Large intestine (tissue), 3 donors: ENCODE results near the gene ARMC3. TPM values are rescaled to one million over a fixed set of nuclear protein-coding genes. Genes with fewer than 3 reads are reported as not detected.

ENCODE experiments used
- DNase-seq, 2 donors: peaks; one replicate each; pipeline versions ENCODE4 v3.0.0 to v3.0.0-alpha.2; 2013
- H3K27ac ChIP-seq: one replicate; pipeline ENCODE4 v1.5.1; 2013; ENCODE audit warnings: low read length
- H3K27me3 ChIP-seq: 2 replicates; pipeline ENCODE4 v1.6.1; 2013; ENCODE audit warnings: low read length; ENCODE audit not compliant: control insufficient read depth, insufficient read depth
- H3K36me3 ChIP-seq: 2 replicates; pipeline ENCODE4 v1.6.1; 2013; ENCODE audit warnings: low read length; ENCODE audit not compliant: control insufficient read depth, insufficient read depth
- H3K4me1 ChIP-seq: one replicate; pipeline ENCODE4 v1.6.1; 2013; ENCODE audit warnings: low read length; ENCODE audit not compliant: control insufficient read depth, insufficient read depth
- H3K4me3 ChIP-seq: one replicate; pipeline ENCODE4 v1.5.1; 2013; ENCODE audit warnings: low read length
- H3K9me3 ChIP-seq: one replicate; pipeline ENCODE4 v1.6.1; 2013; ENCODE audit warnings: mild to moderate bottlenecking, low read depth, low read length, moderate library complexity; ENCODE audit not compliant: control insufficient read depth
- WGBS: methylation state at CpG from one replicate; pipeline ENCODE4 v1.1.5; 2013; ENCODE audit warnings: low lambda C conversion rate; ENCODE audit not compliant: insufficient coverage; 5-methylcytosine and 5-hydroxymethylcytosine counted together
- polyA plus RNA-seq: library from polyadenylated mRNA; unstranded; fragments of 120-200 nt; gene quantifications from one replicate; pipeline ENCODE4 v1.2.1, GENCODE V29; 2013

ARMC3 gene
- polyA plus RNA-seq, 1 donor: 0.52 TPM

GRCh38 chr10:23013581-23014335 lies 85.9 kb downstream of the ARMC3 start:
- Histone ChIP-seq H3K36me3 (no peaks in the 10 kb centered on the region), H3K27me3 (no peaks in the 10 kb centered on the region), H3K4me3 (no peak overlapping the region), H3K4me1 (no peaks in the 10 kb centered on the region), H3K9me3 (no peaks in the 10 kb centered on the region), H3K27ac (no peak overlapping the region)
- DNase-seq: no peak
- 51% methylated on average over 2 of the region's 3 CpGs for WGBS

- Histone ChIP-seq H3K4me1 (no peaks in the 10 kb centered on the region), H3K9me3 (no peaks in the 10 kb centered on the region), H3K36me3 (no peaks in the 10 kb centered on the region), H3K27me3 (no peaks in the 10 kb centered on the region), H3K4me3 (no peak overlapping the region), H3K27ac (no peak overlapping the region)
- 86% methylated on average over 5 of the region's 7 CpGs for WGBS
- no peak for DNase-seq
Measured at GRCh38 chr10:23015021-23015707, 87.3 kb downstream of the ARMC3 start.

GRCh38 chr10:23016636-23017035 lies 88.8 kb downstream of the ARMC3 start:
- H3K4me1 ChIP-seq: no peaks in the 10 kb centered on the region
- 67% methylated on average over 1 of the region's 3 CpGs for WGBS
- H3K27ac ChIP-seq: no peak overlapping the region
- H3K27me3 ChIP-seq: no peaks in the 10 kb centered on the region
- H3K9me3 ChIP-seq: no peaks in the 10 kb centered on the region
- DNase-seq: no peak
- H3K4me3 ChIP-seq: no peak overlapping the region
- H3K36me3 ChIP-seq: no peaks in the 10 kb centered on the region

GRCh38 chr10:23019633-23020032 lies 91.8 kb downstream of the ARMC3 start:
- H3K4me3 ChIP-seq: no peak overlapping the region
- H3K27ac ChIP-seq: no peak overlapping the region
- H3K27me3 ChIP-seq: no peaks in the 10 kb centered on the region
- H3K9me3 ChIP-seq: no peaks in the 10 kb centered on the region
- DNase-seq: no peak
- no peaks in the 10 kb centered on the region for H3K36me3 ChIP-seq
- H3K4me1 ChIP-seq: no peaks in the 10 kb centered on the region
- WGBS: no CpG with 5 or more reads among the region's 6 CpGs

- H3K27ac ChIP-seq: no peak overlapping the region
- H3K9me3 ChIP-seq: no peaks in the 10 kb centered on the region
- no peak overlapping the region for H3K4me3 ChIP-seq
- H3K36me3 ChIP-seq: no peaks in the 10 kb centered on the region
- no peaks in the 10 kb centered on the region for H3K4me1 ChIP-seq
- 88% methylated on average over 1 of the region's 2 CpGs for WGBS
- DNase-seq: no peak
- no peaks in the 10 kb centered on the region for H3K27me3 ChIP-seq
Measured at GRCh38 chr10:23021430-23021829, 93.6 kb downstream of the ARMC3 start.

- H3K4me3 ChIP-seq: no peak overlapping the region
- no peaks in the 10 kb centered on the region for H3K27me3 ChIP-seq
- H3K27ac ChIP-seq: no peak overlapping the region
- WGBS: 80% methylated on average over 1 of the region's 2 CpGs
- H3K9me3 ChIP-seq: no peaks in the 10 kb centered on the region
- DNase-seq: no peak
- no peaks in the 10 kb centered on the region for H3K36me3 ChIP-seq
- no peaks in the 10 kb centered on the region for H3K4me1 ChIP-seq
Measured at GRCh38 chr10:23024002-23024401, 96.1 kb downstream of the ARMC3 start.

- no peaks in the 10 kb centered on the region for H3K4me1 ChIP-seq
- WGBS: 40% methylated on average over 1 of the region's 3 CpGs
- DNase-seq: no peak
- no peaks in the 10 kb centered on the region for H3K27me3 ChIP-seq
- H3K27ac ChIP-seq: no peak overlapping the region
- H3K9me3 ChIP-seq: no peaks in the 10 kb centered on the region
- H3K36me3 ChIP-seq: no peaks in the 10 kb centered on the region
- no peak overlapping the region for H3K4me3 ChIP-seq
Measured at GRCh38 chr10:23031318-23031717, 103.5 kb downstream of the ARMC3 start.

- H3K27ac ChIP-seq: no peak overlapping the region
- DNase-seq: no peak
- no peaks in the 10 kb centered on the region for H3K36me3 ChIP-seq
- no peaks in the 10 kb centered on the region for H3K4me1 ChIP-seq
- H3K9me3 ChIP-seq: no peaks in the 10 kb centered on the region
- H3K4me3 ChIP-seq: no peak overlapping the region
- H3K27me3 ChIP-seq: peaks cover 2% of the 10 kb centered on the region
Measured at GRCh38 chr10:23034790-23035189, 106.9 kb downstream of the ARMC3 start.

GRCh38 chr10:23035569-23035968 lies 107.7 kb downstream of the ARMC3 start:
- no peak for DNase-seq
- Histone ChIP-seq H3K9me3 (no peaks in the 10 kb centered on the region), H3K4me1 (no peaks in the 10 kb centered on the region), H3K27me3 (peaks cover 2% of the 10 kb centered on the region), H3K36me3 (no peaks in the 10 kb centered on the region), H3K27ac (no peak overlapping the region), H3K4me3 (no peak overlapping the region)

- H3K27ac ChIP-seq: no peak overlapping the region
- 100% methylated on average over 2 of the region's 10 CpGs for WGBS
- H3K9me3 ChIP-seq: no peaks in the 10 kb centered on the region
- DNase-seq: no peak
- H3K27me3 ChIP-seq: peaks cover 2% of the 10 kb centered on the region
- H3K4me1 ChIP-seq: no peaks in the 10 kb centered on the region
- H3K36me3 ChIP-seq: no peaks in the 10 kb centered on the region
- no peak overlapping the region for H3K4me3 ChIP-seq
Measured at GRCh38 chr10:23037152-23037551, 109.3 kb downstream of the ARMC3 start.

- Histone ChIP-seq H3K9me3 (no peaks in the 10 kb centered on the region), H3K27ac (no peak overlapping the region), H3K4me1 (no peaks in the 10 kb centered on the region), H3K36me3 (no peaks in the 10 kb centered on the region), H3K27me3 (peaks cover 2% of the 10 kb centered on the region), H3K4me3 (no peak overlapping the region)
- DNase-seq: no peak
- WGBS: 78% methylated on average over 1 of the region's 4 CpGs
Measured at GRCh38 chr10:23037561-23037960, 109.7 kb downstream of the ARMC3 start.
